ENCODE data around the gene DPP10. TPM values are rescaled to one million over a fixed set of nuclear protein-coding genes. Genes with fewer than 3 reads are reported as not detected.

The DPP10 gene
- total and polyA plus RNA-seq, 10 of the 15 experiments (the other 5 are each of a cell fraction or from before 2014, with no cell fraction given) = not detected

- no peak for FAIRE-seq
- WGBS (ENCODE audit: insufficient coverage, insufficient replicate concordance, low lambda C conversion rate, missing lambda C conversion rate) = 23% methylated on average over 2 of the region's 2 CpGs
- ChIA-PET CTCF (no interaction called here), SMC1A (ENCODE audit: uncharacterized antibody, unreplicated experiment) (interaction anchor here (1.3 kb wide), 1 partner anchor 9 kb away, joined by 6 read pairs; no protein-coding TSS in a partner anchor), POLR2A (no interaction called here), RAD21 (ENCODE audit: unreplicated experiment) (no interaction called here)
- Histone ChIP-seq H3K27ac (ENCODE audit: control insufficient read depth, insufficient read depth) (no peak overlapping the region), H2AFZ (ENCODE audit: control insufficient read depth, low read depth, low read length) (no peak overlapping the region), H3K4me3 (no peak overlapping the region), H3K27me3 (replicated peaks in 1 of 2; ENCODE audit: control insufficient read depth in 2 of 2, insufficient read depth in 2 of 2, low read length in 1 of 2) (no peaks in the 10 kb centered on the region), H3K9ac (ENCODE audit: control insufficient read depth, insufficient read depth, low read length) (no peak overlapping the region), H4K20me1 (ENCODE audit: control insufficient read depth, insufficient read depth) (no peaks in the 10 kb centered on the region), H3K36me3 (ENCODE audit: control insufficient read depth in 2 of 2, insufficient read depth in 2 of 2, low read length in 1 of 2) (no peaks in the 10 kb centered on the region), H3K4me2 (ENCODE audit: control insufficient read depth, insufficient read depth) (no peak overlapping the region), H3K9me3 (replicated peaks; ENCODE audit: control insufficient read depth, insufficient read depth, low read length) (no peaks in the 10 kb centered on the region), H3K79me2 (ENCODE audit: control insufficient read depth, insufficient read depth, low read length) (no peaks in the 10 kb centered on the region), H3K4me1 (ENCODE audit: control insufficient read depth, insufficient read depth, low read length) (no peaks in the 10 kb centered on the region)
- BruUV-seq (replicated peaks) = no TSS peak
- no peak for ATAC-seq
- in situ Hi-C loops (cut with MboI) (no loop called here), intact Hi-C loops (cut with micrococcal nuclease; ENCODE audit: unreplicated experiment) (no loop called here)
- DNase-seq (ENCODE audit: low read depth, low spot score) = no peak
- TF ChIP-seq KDM1A (IDR thresholded peaks at IDR 0.05; ENCODE audit: borderline replicate concordance) (no peak), IKZF2 (IDR thresholded peaks at IDR 0.05) (no peak), TCF12 (IDR thresholded peaks at IDR 0.05; ENCODE audit: low read depth, low read length) (no peak), CHD1 (IDR thresholded peaks at IDR 0.05; ENCODE audit: low read depth, low read length) (no peak), NBN (IDR thresholded peaks at IDR 0.05) (no peak), BRCA1 (IDR thresholded peaks at IDR 0.05; ENCODE audit: low read depth, low read length) (no peak), ZBTB40 (IDR thresholded peaks at IDR 0.05; ENCODE audit: borderline replicate concordance) (no peak), CBX3 (IDR thresholded peaks at IDR 0.05; ENCODE audit: borderline replicate concordance, low read depth) (no peak), REST (IDR thresholded peaks at IDR 0.05; ENCODE audit: low read depth, low read length) (no peak), NFYB (IDR thresholded peaks at IDR 0.05; ENCODE audit: insufficient read depth, low read depth, low read length) (no peak)
Observed at GRCh38 chr2:114753145-114753544, 310.7 kb downstream of the DPP10 start.

Data from GM12878 (cell line).